HEK293T (cell line): ENCODE measurements around the gene TAOK3.

ENCODE experiments used
- BHLHE40 ChIP-seq: fragments of 450-650 bp; IDR thresholded peaks from 2 replicates; pipeline ENCODE4 v1.6.1; 2016; ENCODE audit warnings: mild to moderate bottlenecking, moderate library complexity, borderline replicate concordance
- CTBP1 ChIP-seq: fragments of 450-650 bp; IDR thresholded peaks from 2 replicates; pipeline ENCODE4 v1.6.1; 2016; ENCODE audit warnings: borderline replicate concordance
- FOXA1 ChIP-seq: fragments of 450-650 bp; IDR thresholded peaks from 2 replicates; pipeline ENCODE4 v1.6.1; 2016; ENCODE audit warnings: mild to moderate bottlenecking
- FOXK2 ChIP-seq: fragments of 450-650 bp; IDR thresholded peaks from 2 replicates; pipeline ENCODE4 v1.6.1; 2016; ENCODE audit warnings: mild to moderate bottlenecking
- HDGF ChIP-seq: fragments of 450-650 bp; IDR thresholded peaks from 2 replicates; pipeline ENCODE4 v1.6.1; 2017; ENCODE audit warnings: antibody characterized with exemption, borderline replicate concordance
- SP1 ChIP-seq: fragments of 450-650 bp; IDR thresholded peaks from 2 replicates; pipeline ENCODE4 v1.6.1; 2017
- TARDBP ChIP-seq: fragments of 450-650 bp; IDR thresholded peaks from 2 replicates; pipeline ENCODE4 v1.6.1; 2016
- ZNF384 ChIP-seq: fragments of 450-650 bp; IDR thresholded peaks from 2 replicates; pipeline ENCODE4 v1.6.1; 2016

DNA sequence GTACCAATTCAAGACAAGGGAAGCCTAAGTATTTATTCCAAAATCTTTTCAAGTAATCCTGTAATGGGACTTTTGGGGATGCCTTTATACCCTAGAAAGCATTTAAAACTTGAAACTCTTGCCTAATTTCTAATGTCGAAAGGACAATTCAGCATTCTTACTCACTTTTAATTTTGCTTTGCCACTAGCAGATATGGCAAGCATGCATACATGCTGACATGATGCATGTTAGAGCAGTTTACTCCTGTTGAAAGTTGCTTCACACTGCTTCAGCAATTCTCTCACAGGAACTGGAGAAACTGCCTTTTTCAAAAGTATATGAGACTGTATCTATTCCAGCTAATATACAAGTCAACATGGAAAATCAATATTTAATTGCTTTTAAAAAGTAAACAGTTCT is 79.9 kb downstream of the TAOK3 start:
- TF ChIP-seq FOXK2 (no peak), HDGF (no peak), ZNF384 (no peak), TARDBP (no peak), SP1 (no peak), FOXA1 (no peak), BHLHE40 (no peak), CTBP1 (no peak)
